ENCODE data around the gene MBD3L2B.

MBD3L2B gene

GRCh38 chr19:7006135-7006704, 15.0 kb downstream of the MBD3L2B start:
- TF ChIP-seq CTCF (IDR thresholded peaks at IDR 0.05) = no peak
- H3K4me3 ChIP-seq = no peak overlapping the region
- no peaks in the 10 kb centered on the region for H3K36me3 ChIP-seq
- intact Hi-C loops (cut with DNase I; ENCODE audit: low total_unique reads) = no loop called here
- no peaks in the 10 kb centered on the region for H3K27me3 ChIP-seq
- H3K9me3 ChIP-seq = no peaks in the 10 kb centered on the region
- H3K27ac ChIP-seq = no peak overlapping the region
- H3K4me1 ChIP-seq = no peaks in the 10 kb centered on the region
- DNase-seq = no peak

- Histone ChIP-seq H3K27me3 (no peaks in the 10 kb centered on the region), H3K9me3 (no peaks in the 10 kb centered on the region), H3K27ac (no peak overlapping the region), H3K4me1 (no peaks in the 10 kb centered on the region), H3K36me3 (no peaks in the 10 kb centered on the region), H3K4me3 (no peak overlapping the region)
- DNase-seq = no peak
- intact Hi-C loops (cut with DNase I; ENCODE audit: low total_unique reads) = no loop called here
- TF ChIP-seq CTCF (IDR thresholded peaks at IDR 0.05) = no peak
These were observed 16.8 kb downstream of the MBD3L2B start for GRCh38 chr19:7004313-7004931.

GRCh38 chr19:7000816-7001215, 20.4 kb downstream of the MBD3L2B start:
- intact Hi-C loops (cut with DNase I; ENCODE audit: low total_unique reads) = no loop called here

GRCh38 chr19:7000333-7000732, 20.9 kb downstream of the MBD3L2B start:
- no peak for TF ChIP-seq CTCF (IDR thresholded peaks at IDR 0.05)
- Histone ChIP-seq H3K4me1 (no peaks in the 10 kb centered on the region), H3K9me3 (no peaks in the 10 kb centered on the region), H3K27me3 (no peaks in the 10 kb centered on the region), H3K4me3 (no peak overlapping the region), H3K27ac (no peak overlapping the region), H3K36me3 (no peaks in the 10 kb centered on the region)
- DNase-seq = no peak
- intact Hi-C loops (cut with DNase I; ENCODE audit: low total_unique reads) = no loop called here

More at GRCh38 chr19:7000816-7001215, 20.4 kb downstream of the MBD3L2B start:
- no peak for DNase-seq
- Histone ChIP-seq H3K4me3 (no peak overlapping the region), H3K36me3 (no peaks in the 10 kb centered on the region), H3K27me3 (no peaks in the 10 kb centered on the region), H3K4me1 (no peaks in the 10 kb centered on the region), H3K9me3 (no peaks in the 10 kb centered on the region), H3K27ac (no peak overlapping the region)
- no peak for TF ChIP-seq CTCF (IDR thresholded peaks at IDR 0.05)

GRCh38 chr19:6999933-7000332, 21.3 kb downstream of the MBD3L2B start:
- Histone ChIP-seq H3K36me3 (no peaks in the 10 kb centered on the region), H3K27me3 (no peaks in the 10 kb centered on the region), H3K9me3 (no peaks in the 10 kb centered on the region), H3K27ac (no peak overlapping the region), H3K4me1 (no peaks in the 10 kb centered on the region), H3K4me3 (no peak overlapping the region)
- TF ChIP-seq CTCF (IDR thresholded peaks at IDR 0.05) = no peak
- no peak for DNase-seq
- intact Hi-C loops (cut with DNase I; ENCODE audit: low total_unique reads) = no loop called here
